HepG2 (cell line): ENCODE results near the gene SLC9A5. TPM values are rescaled to one million over a fixed set of nuclear protein-coding genes. Genes with fewer than 3 reads are reported as not detected.

ENCODE experiments used
- ARID2 ChIP-seq: sonication (generic); formaldehyde crosslinking; IDR thresholded peaks from 2 replicates; pipeline ENCODE4 v1.8.1; 2022; ENCODE audit warnings: mild to moderate bottlenecking, missing genetic modification reagents, borderline replicate concordance
- ARNT2 ChIP-seq: sonication (generic); formaldehyde crosslinking; IDR thresholded peaks from 2 replicates; pipeline ENCODE4 v1.8.0; 2022; ENCODE audit warnings: mild to moderate bottlenecking, low read depth, missing genetic modification reagents, moderate library complexity
- BCL3 ChIP-seq: sonication (generic); formaldehyde crosslinking; IDR thresholded peaks from 2 replicates; pipeline ENCODE4 v1.5.1; 2020; ENCODE audit warnings: mild to moderate bottlenecking, missing genetic modification reagents, moderate library complexity
- CREM ChIP-seq, 2 experiments: sonication (generic) in 1 of 2; formaldehyde crosslinking in 1 of 2; IDR thresholded peaks; 2 replicates each; pipeline versions ENCODE4 v1.4.0 to v1.6.1; 2016 to 2020; ENCODE audit warnings: antibody characterized with exemption in 1 of 2, mild to moderate bottlenecking in 1 of 2, missing genetic modification reagents in 1 of 2
- ETV5 ChIP-seq: IDR thresholded peaks from 2 replicates; pipeline ENCODE4 v1.6.1; 2018; ENCODE audit warnings: missing biosample characterization, missing genetic modification reagents, inconsistent platforms, borderline replicate concordance
- ETV6 ChIP-seq: sonication (generic); formaldehyde crosslinking; conservative IDR thresholded peaks from 2 replicates; pipeline ENCODE4 v1.4.0; 2020; ENCODE audit warnings: missing genetic modification reagents
- FOXP1 ChIP-seq, 2 experiments: fragments of 450-650 bp in 1 of 2; IDR thresholded peaks; 2 replicates each; pipeline ENCODE4 v1.6.1; 2017 to 2018; ENCODE audit warnings: antibody characterized with exemption in 1 of 2
- ISX ChIP-seq: sonication (generic); formaldehyde crosslinking; conservative IDR thresholded peaks from 2 replicates; pipeline ENCODE4 v1.5.0; 2020; ENCODE audit warnings: missing genetic modification reagents
- KLF15 ChIP-seq: sonication (generic); formaldehyde crosslinking; IDR thresholded peaks from 2 replicates; pipeline ENCODE4 v1.8.1; 2023; ENCODE audit warnings: borderline replicate concordance, mild to moderate bottlenecking, inconsistent platforms, missing genetic modification reagents, mixed read lengths
- PRDM4 ChIP-seq: sonication (generic); formaldehyde crosslinking; IDR thresholded peaks from 2 replicates; pipeline ENCODE4 v1.9.0; 2021; ENCODE audit warnings: missing genetic modification reagents, borderline replicate concordance
- SMYD3 ChIP-seq: sonication (generic); formaldehyde crosslinking; IDR thresholded peaks from 2 replicates; pipeline ENCODE4 v1.8.1; 2023; ENCODE audit warnings: mild to moderate bottlenecking, missing genetic modification reagents
- ZNF414 ChIP-seq: sonication (generic); formaldehyde crosslinking; IDR thresholded peaks from 2 replicates; pipeline ENCODE4 v1.5.0; 2020; ENCODE audit warnings: missing genetic modification reagents
- ZNF891 ChIP-seq: sonication (generic); formaldehyde crosslinking; IDR thresholded peaks from 2 replicates; pipeline ENCODE4 v1.5.0; 2020; ENCODE audit warnings: mild to moderate bottlenecking, missing genetic modification reagents
- ZSCAN31 ChIP-seq: sonication (generic); formaldehyde crosslinking; IDR thresholded peaks from 2 replicates; pipeline ENCODE4 v1.5.0; 2020; ENCODE audit warnings: low read depth, mild to moderate bottlenecking, missing genetic modification reagents
- polyA plus RNA-seq, 8 experiments: library from polyadenylated mRNA; depleted of rRNA in 3 of 8; stranded (reverse) in 7 of 8; unstranded in 1 of 8; fragments of >200 nt; fragmentation: Illumina TruSeq in 4 of 8; extraction: Trizol in 4 of 8; gene quantifications; 2 replicates each; pipeline versions ENCODE4 v1.2.1 to v1.2.3, GENCODE V29; 2011 to 2016; ENCODE audit warnings: low read depth in 4 of 8, missing spikeins in 1 of 8, mixed read lengths in 1 of 8; ENCODE audit not compliant: insufficient read depth in 1 of 8
- total RNA-seq, 5 experiments: library from RNA; depleted of rRNA; stranded (reverse); fragments of >200 nt; fragmentation: Illumina TruSeq; extraction: Trizol; gene quantifications; 2 replicates each; pipeline ENCODE4 v1.2.3, GENCODE V29; 2016; ENCODE audit warnings: low read depth in 1 of 5
- TF ChIP-seq, protein P1 (sequence below): sonication (generic); formaldehyde crosslinking; conservative IDR thresholded peaks from 2 replicates; pipeline ENCODE4 v1.8.0; 2022; ENCODE audit warnings: mild to moderate bottlenecking, moderate library complexity, missing genetic modification reagents
- TF ChIP-seq, protein P2 (sequence below): sonication (generic); formaldehyde crosslinking; IDR thresholded peaks from 2 replicates; pipeline ENCODE4 v1.4.0; 2020; ENCODE audit warnings: missing genetic modification reagents
- TF ChIP-seq, protein P3 (sequence below): IDR thresholded peaks from 2 replicates; pipeline ENCODE4 v1.6.1; 2018; ENCODE audit warnings: missing genetic modification reagents, mild to moderate bottlenecking, missing compliant biosample characterization

The SLC9A5 gene
- total and polyA plus RNA-seq, 2 of the 13 experiments (the other 11 are each of a cell fraction or from before 2014, with no cell fraction given): 0.58 to 1.4 TPM

GRCh38 chr16:67278773-67279295, 30.1 kb downstream of the SLC9A5 start (continued):
- no peak for TF ChIP-seq ZNF414 (CRISPR knock-in tag)
- no peak for TF ChIP-seq ZSCAN31
- TF ChIP-seq KLF15: no peak
- TF ChIP-seq CREM (IDR thresholded peaks at IDR 0.05): no peak
- no peak for TF ChIP-seq CREM (CRISPR knock-in tag; IDR thresholded peaks at IDR 0.05)
- TF ChIP-seq, protein P1, sequence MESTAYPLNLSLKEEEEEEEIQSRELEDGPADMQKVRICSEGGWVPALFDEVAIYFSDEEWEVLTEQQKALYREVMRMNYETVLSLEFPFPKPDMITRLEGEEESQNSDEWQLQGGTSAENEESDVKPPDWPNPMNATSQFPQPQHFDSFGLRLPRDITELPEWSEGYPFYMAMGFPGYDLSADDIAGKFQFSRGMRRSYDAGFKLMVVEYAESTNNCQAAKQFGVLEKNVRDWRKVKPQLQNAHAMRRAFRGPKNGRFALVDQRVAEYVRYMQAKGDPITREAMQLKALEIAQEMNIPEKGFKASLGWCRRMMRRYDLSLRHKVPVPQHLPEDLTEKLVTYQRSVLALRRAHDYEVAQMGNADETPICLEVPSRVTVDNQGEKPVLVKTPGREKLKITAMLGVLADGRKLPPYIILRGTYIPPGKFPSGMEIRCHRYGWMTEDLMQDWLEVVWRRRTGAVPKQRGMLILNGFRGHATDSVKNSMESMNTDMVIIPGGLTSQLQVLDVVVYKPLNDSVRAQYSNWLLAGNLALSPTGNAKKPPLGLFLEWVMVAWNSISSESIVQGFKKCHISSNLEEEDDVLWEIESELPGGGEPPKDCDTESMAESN (CRISPR knock-in tag): no peak
- TF ChIP-seq, protein P2, sequence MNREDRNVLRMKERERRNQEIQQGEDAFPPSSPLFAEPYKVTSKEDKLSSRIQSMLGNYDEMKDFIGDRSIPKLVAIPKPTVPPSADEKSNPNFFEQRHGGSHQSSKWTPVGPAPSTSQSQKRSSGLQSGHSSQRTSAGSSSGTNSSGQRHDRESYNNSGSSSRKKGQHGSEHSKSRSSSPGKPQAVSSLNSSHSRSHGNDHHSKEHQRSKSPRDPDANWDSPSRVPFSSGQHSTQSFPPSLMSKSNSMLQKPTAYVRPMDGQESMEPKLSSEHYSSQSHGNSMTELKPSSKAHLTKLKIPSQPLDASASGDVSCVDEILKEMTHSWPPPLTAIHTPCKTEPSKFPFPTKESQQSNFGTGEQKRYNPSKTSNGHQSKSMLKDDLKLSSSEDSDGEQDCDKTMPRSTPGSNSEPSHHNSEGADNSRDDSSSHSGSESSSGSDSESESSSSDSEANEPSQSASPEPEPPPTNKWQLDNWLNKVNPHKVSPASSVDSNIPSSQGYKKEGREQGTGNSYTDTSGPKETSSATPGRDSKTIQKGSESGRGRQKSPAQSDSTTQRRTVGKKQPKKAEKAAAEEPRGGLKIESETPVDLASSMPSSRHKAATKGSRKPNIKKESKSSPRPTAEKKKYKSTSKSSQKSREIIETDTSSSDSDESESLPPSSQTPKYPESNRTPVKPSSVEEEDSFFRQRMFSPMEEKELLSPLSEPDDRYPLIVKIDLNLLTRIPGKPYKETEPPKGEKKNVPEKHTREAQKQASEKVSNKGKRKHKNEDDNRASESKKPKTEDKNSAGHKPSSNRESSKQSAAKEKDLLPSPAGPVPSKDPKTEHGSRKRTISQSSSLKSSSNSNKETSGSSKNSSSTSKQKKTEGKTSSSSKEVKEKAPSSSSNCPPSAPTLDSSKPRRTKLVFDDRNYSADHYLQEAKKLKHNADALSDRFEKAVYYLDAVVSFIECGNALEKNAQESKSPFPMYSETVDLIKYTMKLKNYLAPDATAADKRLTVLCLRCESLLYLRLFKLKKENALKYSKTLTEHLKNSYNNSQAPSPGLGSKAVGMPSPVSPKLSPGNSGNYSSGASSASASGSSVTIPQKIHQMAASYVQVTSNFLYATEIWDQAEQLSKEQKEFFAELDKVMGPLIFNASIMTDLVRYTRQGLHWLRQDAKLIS (CRISPR knock-in tag): 0 out of 2 replicates have a peak, but pooled peaks have one; percentile 41
- no peak for TF ChIP-seq ARID2 (CRISPR knock-in tag)
- peak; percentile 79; the same call in 1 of the 2 replicates for TF ChIP-seq ZNF891 (CRISPR knock-in tag)
- no peak for TF ChIP-seq PRDM4 (CRISPR knock-in tag)
- TF ChIP-seq BCL3 (CRISPR knock-in tag): no peak
- no peak for TF ChIP-seq SMYD3 (CRISPR knock-in tag)
- TF ChIP-seq ARNT2: no peak
- TF ChIP-seq, protein P3, sequence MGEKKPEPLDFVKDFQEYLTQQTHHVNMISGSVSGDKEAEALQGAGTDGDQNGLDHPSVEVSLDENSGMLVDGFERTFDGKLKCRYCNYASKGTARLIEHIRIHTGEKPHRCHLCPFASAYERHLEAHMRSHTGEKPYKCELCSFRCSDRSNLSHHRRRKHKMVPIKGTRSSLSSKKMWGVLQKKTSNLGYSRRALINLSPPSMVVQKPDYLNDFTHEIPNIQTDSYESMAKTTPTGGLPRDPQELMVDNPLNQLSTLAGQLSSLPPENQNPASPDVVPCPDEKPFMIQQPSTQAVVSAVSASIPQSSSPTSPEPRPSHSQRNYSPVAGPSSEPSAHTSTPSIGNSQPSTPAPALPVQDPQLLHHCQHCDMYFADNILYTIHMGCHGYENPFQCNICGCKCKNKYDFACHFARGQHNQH (CRISPR knock-in tag): peak; percentile 34; the same call in 1 of the 2 replicates
- TF ChIP-seq ETV6 (CRISPR knock-in tag): peak; percentile 64; the same call in 1 of the 2 replicates
- peak; percentile 15; the same call in 1 of the 2 replicates for TF ChIP-seq ETV5 (CRISPR knock-in tag)
- TF ChIP-seq FOXP1 (IDR thresholded peaks at IDR 0.05): no peak
- no peak for TF ChIP-seq FOXP1 (CRISPR knock-in tag; IDR thresholded peaks at IDR 0.05)
- TF ChIP-seq ISX: 0 out of 2 replicates have a peak, but pooled peaks have one; percentile 45
